CD14-positive monocyte (primary cell): Measurements from ENCODE around the gene FAM193A. TPM values are rescaled to one million over a fixed set of nuclear protein-coding genes. Genes with fewer than 3 reads are reported as not detected.
A peak's percentile ranks its signal among the peaks of the same experiment; 100 is the strongest.

Experiments used
- DNase-seq, 3 donors: peaks; one replicate each; pipeline ENCODE4 v3.0.0-alpha.2; 2011 to 2022
- H2AFZ ChIP-seq: 2 replicates; pipeline ENCODE4 v1.6.0; 2012; ENCODE audit warnings: mild to moderate bottlenecking, low read depth, low read length, inconsistent platforms; ENCODE audit not compliant: insufficient read depth, poor library complexity, severe bottlenecking
- H3K27ac ChIP-seq, 2 donors: 1 replicate in 1 of 2; 2 replicates in 1 of 2; pipeline ENCODE4 v1.5.1; 2012 to 2013; ENCODE audit warnings: low read length in 2 of 2, control low read depth in 1 of 2, inconsistent platforms in 1 of 2, low read depth in 1 of 2, mild to moderate bottlenecking in 1 of 2
- H3K27me3 ChIP-seq, 2 donors: one replicate each; pipeline versions ENCODE4 v1.6.0 to v1.6.1; 2011 to 2013; ENCODE audit warnings: low read length in 2 of 2; ENCODE audit not compliant: control insufficient read depth in 2 of 2, insufficient read depth in 2 of 2
- H3K36me3 ChIP-seq, 2 donors: replicated peaks in 1 of 2; 1 replicate in 1 of 2; 2 replicates in 1 of 2; pipeline versions ENCODE4 v1.5.1 to v1.6.1; 2012 to 2013; ENCODE audit warnings: low read length in 2 of 2, control low read depth in 1 of 2, inconsistent platforms in 1 of 2, mild to moderate bottlenecking in 1 of 2; ENCODE audit not compliant: insufficient read depth in 2 of 2, control insufficient read depth in 1 of 2
- H3K4me1 ChIP-seq, 2 donors: 1 replicate in 1 of 2; 2 replicates in 1 of 2; pipeline versions ENCODE4 v1.5.1 to v1.6.1; 2012 to 2013; ENCODE audit warnings: low read length in 2 of 2, control low read depth in 1 of 2, inconsistent platforms in 1 of 2, mild to moderate bottlenecking in 1 of 2, moderate library complexity in 1 of 2; ENCODE audit not compliant: insufficient read depth in 2 of 2, control insufficient read depth in 1 of 2
- H3K4me2 ChIP-seq: replicated peaks from 2 replicates; pipeline ENCODE3; 2012; ENCODE audit warnings: low read length, moderate library complexity, mild to moderate bottlenecking; ENCODE audit not compliant: poor library complexity, severe bottlenecking; ENCODE audit errors: extremely low read depth
- H3K4me3 ChIP-seq, 3 experiments: fragments of 200-600 bp in 1 of 3; sonication (generic) in 1 of 3; replicated peaks in 1 of 3; 1 replicate in 2 of 3; 2 replicates in 1 of 3; pipeline ENCODE4 v1.5.1; 2011 to 2013; ENCODE audit warnings: low read length in 3 of 3, mild to moderate bottlenecking in 3 of 3, control low read depth in 2 of 3, low read depth in 2 of 3, inconsistent platforms in 1 of 3, moderate library complexity in 1 of 3
- H3K79me2 ChIP-seq: 2 replicates; pipeline ENCODE4 v1.6.0; 2012; ENCODE audit warnings: mild to moderate bottlenecking, control low read depth, inconsistent platforms, low read length, moderate library complexity; ENCODE audit not compliant: insufficient read depth
- H3K9ac ChIP-seq: 2 replicates; pipeline ENCODE4 v1.6.0; 2017; ENCODE audit warnings: low read length, mild to moderate bottlenecking; ENCODE audit not compliant: insufficient read depth, poor library complexity, severe bottlenecking
- H3K9me3 ChIP-seq, 2 donors: replicated peaks in 1 of 2; 1 replicate in 1 of 2; 2 replicates in 1 of 2; pipeline versions ENCODE4 v1.5.1 to v1.6.1; 2012 to 2013; ENCODE audit warnings: low read length in 2 of 2, control low read depth in 1 of 2; ENCODE audit not compliant: control insufficient read depth in 1 of 2, insufficient read depth in 1 of 2
- H4K20me1 ChIP-seq: 2 replicates; pipeline ENCODE4 v1.6.0; 2012; ENCODE audit warnings: mild to moderate bottlenecking, low read length, control low read depth, moderate library complexity; ENCODE audit not compliant: insufficient read depth
- H3K27ac Mint-ChIP-seq, 7 donors: one replicate each; pipeline ENCODE4 v1.8.0; 2020; ENCODE audit warnings: mild to moderate bottlenecking in 7 of 7, mixed read lengths in 7 of 7, moderate library complexity in 6 of 7, inconsistent platforms in 2 of 7
- H3K27me3 Mint-ChIP-seq, 3 donors: one replicate each; pipeline ENCODE4 v1.8.0; 2021 to 2022; ENCODE audit warnings: low read depth in 3 of 3, mild to moderate bottlenecking in 3 of 3, mixed read lengths in 3 of 3, moderate library complexity in 3 of 3, inconsistent platforms in 1 of 3
- H3K36me3 Mint-ChIP-seq, 2 donors: one replicate each; pipeline ENCODE4 v1.8.0; 2020; ENCODE audit warnings: mixed read lengths in 2 of 2, inconsistent platforms in 1 of 2, mild to moderate bottlenecking in 1 of 2
- H3K4me1 Mint-ChIP-seq: one replicate; pipeline ENCODE4 v1.8.0; 2020; ENCODE audit warnings: mild to moderate bottlenecking, mixed read lengths
- H3K4me3 Mint-ChIP-seq, 2 donors: one replicate each; pipeline ENCODE4 v1.8.0; 2020; ENCODE audit warnings: mild to moderate bottlenecking in 2 of 2, mixed read lengths in 2 of 2, moderate library complexity in 1 of 2
- H3K9me3 Mint-ChIP-seq, 7 donors: one replicate each; pipeline ENCODE4 v1.8.0; 2020 to 2022; ENCODE audit warnings: mixed read lengths in 7 of 7, mild to moderate bottlenecking in 6 of 7, moderate library complexity in 6 of 7, inconsistent platforms in 2 of 7
- WGBS: methylation state at CpG from one replicate; pipeline ENCODE4 v1.1.5; 2013; ENCODE audit warnings: missing lambda C conversion rate; ENCODE audit not compliant: insufficient coverage; 5-methylcytosine and 5-hydroxymethylcytosine counted together
- intact Hi-C, 2 donors: fragments of 100-400 bp; cut with micrococcal nuclease; formaldehyde crosslinking; loops; one replicate each; pipeline versions ENCODE4 v1.15.0 to v1.15.1; 2023
- polyA plus RNA-seq, 3 donors: library from polyadenylated mRNA; depleted of rRNA in 1 of 3; unstranded in 2 of 3; stranded (reverse) in 1 of 3; fragments of 300-500 nt in 2 of 3; fragments of >200 nt in 1 of 3; fragmentation: Illumina TruSeq in 2 of 3; gene quantifications; 1 replicate in 2 of 3; 2 replicates in 1 of 3; pipeline ENCODE4 v1.2.3, GENCODE V29; 2012 to 2021
- TF ChIP-seq, protein P1 (sequence below): fragments of 200-600 bp; IDR thresholded peaks from one replicate; pipeline ENCODE4 v1.8.0; 2022; ENCODE audit warnings: antibody characterized with exemption, mild to moderate bottlenecking

FAM193A gene
- polyA plus RNA-seq, 3 donors = 0.66 to 11.8 (median 0.82) TPM

DNA sequence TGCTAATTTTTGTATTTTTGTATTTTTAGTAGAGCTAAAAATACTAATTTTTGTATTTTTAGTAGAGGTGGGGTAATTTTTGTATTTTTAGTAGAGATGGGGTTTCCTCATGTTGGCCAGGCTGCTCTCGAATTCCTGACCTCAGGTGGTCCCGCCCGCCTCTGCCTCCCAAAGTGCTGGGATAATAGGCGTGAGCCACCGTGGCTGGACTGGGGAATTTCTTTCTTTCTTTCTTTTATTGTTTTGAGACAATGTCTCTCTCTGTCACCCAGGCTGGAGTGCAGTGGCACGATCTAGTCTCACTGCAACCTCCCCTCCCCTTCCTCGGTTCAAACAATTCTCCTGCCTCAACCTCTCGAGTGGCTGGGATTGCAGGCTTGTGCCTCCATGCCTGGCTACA lies 83.0 kb downstream of the FAM193A start:
- no peak overlapping the region for H3K4me3 Mint-ChIP-seq
- TF ChIP-seq, protein P1, sequence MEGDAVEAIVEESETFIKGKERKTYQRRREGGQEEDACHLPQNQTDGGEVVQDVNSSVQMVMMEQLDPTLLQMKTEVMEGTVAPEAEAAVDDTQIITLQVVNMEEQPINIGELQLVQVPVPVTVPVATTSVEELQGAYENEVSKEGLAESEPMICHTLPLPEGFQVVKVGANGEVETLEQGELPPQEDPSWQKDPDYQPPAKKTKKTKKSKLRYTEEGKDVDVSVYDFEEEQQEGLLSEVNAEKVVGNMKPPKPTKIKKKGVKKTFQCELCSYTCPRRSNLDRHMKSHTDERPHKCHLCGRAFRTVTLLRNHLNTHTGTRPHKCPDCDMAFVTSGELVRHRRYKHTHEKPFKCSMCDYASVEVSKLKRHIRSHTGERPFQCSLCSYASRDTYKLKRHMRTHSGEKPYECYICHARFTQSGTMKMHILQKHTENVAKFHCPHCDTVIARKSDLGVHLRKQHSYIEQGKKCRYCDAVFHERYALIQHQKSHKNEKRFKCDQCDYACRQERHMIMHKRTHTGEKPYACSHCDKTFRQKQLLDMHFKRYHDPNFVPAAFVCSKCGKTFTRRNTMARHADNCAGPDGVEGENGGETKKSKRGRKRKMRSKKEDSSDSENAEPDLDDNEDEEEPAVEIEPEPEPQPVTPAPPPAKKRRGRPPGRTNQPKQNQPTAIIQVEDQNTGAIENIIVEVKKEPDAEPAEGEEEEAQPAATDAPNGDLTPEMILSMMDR = no peak
- peaks cover 96% of the 10 kb centered on the region for H4K20me1 ChIP-seq

DNA sequence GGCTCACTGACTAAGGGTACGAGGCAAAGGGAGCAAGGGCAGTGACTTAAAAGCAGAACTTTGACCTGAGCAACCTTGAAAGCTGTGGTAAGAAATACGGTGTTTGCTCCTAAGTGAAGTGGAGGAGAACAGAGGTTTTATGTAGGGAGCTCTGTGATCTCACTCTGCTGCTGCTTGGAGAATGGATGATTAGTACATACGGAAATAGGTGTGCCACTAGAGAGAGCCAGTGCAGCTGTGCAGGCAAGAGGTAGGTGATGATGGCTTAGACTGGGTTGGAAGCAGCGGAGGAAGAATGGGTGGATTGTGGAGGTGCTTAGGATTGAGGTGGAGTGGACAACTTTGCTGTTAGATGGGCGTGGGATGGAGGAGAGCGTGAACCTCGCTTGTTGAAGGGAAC lies 85.0 kb downstream of the FAM193A start:
- peaks cover 13 to 24% of the 10 kb centered on the region in 2 donors for H3K36me3 ChIP-seq
- no peak overlapping the region for H3K27ac ChIP-seq
- TF ChIP-seq, protein P1 = no peak
- no peaks in the 10 kb centered on the region for H3K9me3 ChIP-seq
- peaks cover 2% of the 10 kb centered on the region for H3K4me1 Mint-ChIP-seq
- H3K4me3 Mint-ChIP-seq = no peak overlapping the region
- no peaks in the 10 kb centered on the region for H3K27me3 ChIP-seq
- no peaks in the 10 kb centered on the region for H3K4me1 ChIP-seq
- peak overlapping the region in 3 of 7 donors; percentile 9 to 63 (median 52) for H3K27ac Mint-ChIP-seq
- H3K9ac ChIP-seq = no peak overlapping the region
- peaks cover 23 to 40% of the 10 kb centered on the region in 2 donors for H3K36me3 Mint-ChIP-seq
- intact Hi-C loops = no loop called here
- H3K4me3 ChIP-seq = no peak overlapping the region
- H3K27me3 Mint-ChIP-seq = no peaks in the 10 kb centered on the region
- no peak overlapping the region for H2AFZ ChIP-seq
- DNase-seq = no peak
- peaks cover 90% of the 10 kb centered on the region for H3K79me2 ChIP-seq
- H4K20me1 ChIP-seq = peaks cover 96% of the 10 kb centered on the region
- no peak overlapping the region for H3K4me2 ChIP-seq
- 87% methylated on average over 3 of the region's 7 CpGs for WGBS
- H3K9me3 Mint-ChIP-seq = no peaks in the 10 kb centered on the region

More for the DNA sequence above, 83.0 kb downstream of the FAM193A start:
- no peaks in the 10 kb centered on the region for H3K4me1 ChIP-seq
- H2AFZ ChIP-seq = no peak overlapping the region
- intact Hi-C loops = no loop called here
- H3K27me3 ChIP-seq = no peaks in the 10 kb centered on the region
- no peak overlapping the region for H3K27ac Mint-ChIP-seq
- no peak overlapping the region for H3K4me2 ChIP-seq
- no CpG with 5 or more reads among the region's 8 CpGs for WGBS
- peaks cover 0 to 7% of the 10 kb centered on the region in 2 donors for H3K36me3 ChIP-seq
- H3K9me3 ChIP-seq = no peaks in the 10 kb centered on the region
- no peak overlapping the region for H3K9ac ChIP-seq
- no peak overlapping the region for H3K27ac ChIP-seq
- no peak for DNase-seq
- H3K9me3 Mint-ChIP-seq = no peaks in the 10 kb centered on the region
- H3K27me3 Mint-ChIP-seq = no peaks in the 10 kb centered on the region
- H3K4me3 ChIP-seq = no peak overlapping the region
- H3K79me2 ChIP-seq = peaks cover 97% of the 10 kb centered on the region
- peaks cover 7 to 35% of the 10 kb centered on the region in 2 donors for H3K36me3 Mint-ChIP-seq
- peaks cover 4% of the 10 kb centered on the region for H3K4me1 Mint-ChIP-seq
